ENCODE results near the gene HNRNPL. TPM values are rescaled to one million over a fixed set of nuclear protein-coding genes. Genes with fewer than 3 reads are reported as not detected.

HNRNPL gene
- total RNA-seq (2021; fragmentation: NEBNext Ultra II Directional; extraction: Animal tissue kit (Norgen Biotek cat#: 25700)): 711 and 779 TPM in 2 replicates
- 403 and 404 TPM in 2 replicates for polyA plus RNA-seq (2011; rRNA removed)
- polyA plus RNA-seq (2011; cell fraction: cytosol; rRNA removed): 354 TPM
- 541 TPM for polyA plus RNA-seq (2011; cell fraction: nucleus; rRNA removed)
- polyA plus RNA-seq (2012, experiment 1 of 2): 683 to 1,004 TPM (median 711 TPM) in 4 replicates
- polyA plus RNA-seq (2012, experiment 2 of 2): 537 TPM
- 480 TPM for polyA plus RNA-seq (2013, experiment 1 of 2)
- 470 TPM for polyA plus RNA-seq (2013, experiment 2 of 2)
- 621 and 711 TPM in 2 replicates for polyA minus RNA-seq (2011; rRNA and poly(A)+ RNA removed)
- polyA minus RNA-seq (2011; cell fraction: cytosol; rRNA and poly(A)+ RNA removed): 351 TPM
- 254 TPM for polyA minus RNA-seq (2011; cell fraction: nucleus; rRNA and poly(A)+ RNA removed)
- long read RNA-seq, experiment 1, transcript HNRNPL-206 (6 exons, 3,094 nt): minor isoform, 12 of 150 reads
- long read RNA-seq, experiment 1, transcript HNRNPL-201 (13 exons, 2,471 nt): major isoform, 29 of 150 reads
- long read RNA-seq, experiment 1, partial matches to known transcripts: 63 of 150 reads
- long read RNA-seq, experiment 1, other reads (novel, unspliced or antisense): 39 of 150 reads
- long read RNA-seq, experiment 2, transcript HNRNPL-210 (13 exons, 1,633 nt): major isoform, 7 of 29 reads
- long read RNA-seq, experiment 2, partial matches to known transcripts: 16 of 29 reads
- long read RNA-seq, experiment 2, other reads (novel, unspliced or antisense): 4 of 29 reads

- Histone ChIP-seq H3K4me1 (replicated peaks in 1 of 4; ENCODE audit: control insufficient read depth in 3 of 4, insufficient read depth in 4 of 4, low read length in 3 of 4) (peaks cover 2 to 16% (median 11%) of the 10 kb centered on the region in 4 experiments), H3K79me2 (ENCODE audit: control insufficient read depth in 1 of 2, insufficient read depth in 2 of 2, low read length in 2 of 2) (peaks cover 22 to 38% of the 10 kb centered on the region in 2 experiments), H4K5ac (ENCODE audit: insufficient read length, low read depth, low read length) (peak within 1 kb of the TSS; percentile 75), H4K91ac (replicated peaks; ENCODE audit: insufficient read length, low read length) (peak within 1 kb of the TSS; percentile 83), H3K36me3 (ENCODE audit: control insufficient read depth in 2 of 4, insufficient read depth in 4 of 4, low read length in 3 of 4) (peaks cover 22 to 40% (median 29%) of the 10 kb centered on the region in 4 experiments), H3K23ac (ENCODE audit: insufficient read length) (no peak within 1 kb of the TSS), H3K14ac (ENCODE audit: insufficient read length) (no peak within 1 kb of the TSS), H2BK20ac (ENCODE audit: low read length) (no peak within 1 kb of the TSS; the same call in 1 of the 2 replicates), H3K27me3 (replicated peaks in 1 of 4; ENCODE audit: control insufficient read depth in 3 of 4, extremely low read depth in 1 of 4, insufficient read depth in 3 of 4, low read length in 3 of 4) (no peaks in the 10 kb centered on the region), H2AK5ac (ENCODE audit: low read depth, low read length) (peak within 1 kb of the TSS; percentile 91), H3K9ac (replicated peaks in 1 of 4; ENCODE audit: extremely low read depth in 1 of 4, low read depth in 3 of 4, low read length in 3 of 4) (peak within 1 kb of the TSS; percentile 96 to 100 (median 97)), H3K4me2 (ENCODE audit: insufficient read depth in 1 of 2, low read depth in 2 of 2, low read length in 2 of 2) (peak within 1 kb of the TSS; percentile 97 to 98), H3K9me3 (ENCODE audit: insufficient read depth in 2 of 2, low read depth in 1 of 2, low read length in 1 of 2) (no peaks in the 10 kb centered on the region), H3K23me2 (ENCODE audit: low read depth, low read length) (peaks cover 22% of the 10 kb centered on the region), H3K56ac (replicated peaks; ENCODE audit: insufficient read length, low read depth, low read length) (peak within 1 kb of the TSS; percentile 85), H2BK12ac (ENCODE audit: low read depth, low read length) (peak within 1 kb of the TSS; percentile 68; the same call in 1 of the 2 replicates), H4K8ac (ENCODE audit: extremely low read depth, insufficient read depth, low read length) (peak within 1 kb of the TSS; percentile 100), H3K79me1 (ENCODE audit: low read depth, low read length) (peaks cover 9% of the 10 kb centered on the region; the same call in 1 of the 2 replicates), H2BK120ac (replicated peaks; ENCODE audit: low read depth, low read length) (peak within 1 kb of the TSS; percentile 35), H2AFZ (ENCODE audit: low read length) (no peak within 1 kb of the TSS), H4K20me1 (replicated peaks in 1 of 2; ENCODE audit: control insufficient read depth in 1 of 2, insufficient read depth in 2 of 2, low read length in 2 of 2) (peaks cover 12 to 24% of the 10 kb centered on the region in 2 experiments), H2BK5ac (ENCODE audit: low read depth, low read length) (peak within 1 kb of the TSS; percentile 82), H2BK15ac (ENCODE audit: low read length) (0 out of 2 replicates have a peak within 1 kb of the TSS, but pooled peaks have one; percentile 72), H3K4me3 (ENCODE audit: extremely low read depth in 1 of 4, insufficient read depth in 2 of 4, low read depth in 3 of 4, low read length in 4 of 4) (peak within 1 kb of the TSS; percentile 80 to 97 (median 95)), H3K18ac (ENCODE audit: extremely low read depth, low read length) (peak within 1 kb of the TSS; percentile 90), H3K4ac (replicated peaks; ENCODE audit: insufficient read length, low read depth, low read length) (peak within 1 kb of the TSS; percentile 92), H3K27ac (ENCODE audit: low read depth, low read length) (peak within 1 kb of the TSS; percentile 96)
- FAIRE-seq: peak; percentile 96
- POLR2A ChIA-PET (ENCODE audit: partially characterized antibody): interaction anchor here (0.6 to 8.3 kb wide), 22 partner anchors 10 to 249 kb away, joined by 3 to 376 read pairs (median 4); partner anchors contain the start of genes ECH1, EIF3K, NFKBIB and SIRT2
- CTCF ChIA-PET (ENCODE audit: partially characterized antibody): interaction anchor here (0.7 to 1.7 kb wide), 3 partner anchors 11 to 56 kb away, joined by 3 to 5 read pairs (median 3); no protein-coding TSS in a partner anchor
- WGBS, 2 experiments (ENCODE audit: extremely low coverage in 1 of 2, insufficient coverage in 1 of 2, insufficient read length in 1 of 2, insufficient replicate concordance in 2 of 2, low coverage in 1 of 2, low lambda C conversion rate in 2 of 2, missing lambda C conversion rate in 1 of 2): 3% methylated on average over 27 of the region's 50 CpGs; no CpG with 5 or more reads in 1 of the 2 experiments
- peak; percentile 99 to 100 for DNase-seq (ENCODE audit: low read depth in 1 of 2, low spot score in 2 of 2)
- TF ChIP-seq NANOG (IDR thresholded peaks at IDR 0.05; ENCODE audit: insufficient read depth, low read depth, low read length, poor library complexity, severe bottlenecking) (no peak), POU5F1 (IDR thresholded peaks at IDR 0.05; ENCODE audit: low read depth, low read length) (no peak), BCL11A (IDR thresholded peaks at IDR 0.05; ENCODE audit: low read depth in 2 of 2, low read length in 2 of 2) (no peak), CTBP2 (IDR thresholded peaks at IDR 0.05; ENCODE audit: borderline replicate concordance, insufficient read depth, insufficient read length, low read length) (no peak), CHD2 (IDR thresholded peaks at IDR 0.05; ENCODE audit: low read length) (peak; percentile 93), ZNF274 (IDR thresholded peaks at IDR 0.05; ENCODE audit: borderline replicate concordance, extremely low read depth, low read length) (no peak), SP1 (IDR thresholded peaks at IDR 0.05; ENCODE audit: low read depth, low read length) (peak; percentile 94), EZH2 (IDR thresholded peaks at IDR 0.05; ENCODE audit: low read depth, low read length, severe bottlenecking) (no peak)
These were observed at the start of gene HNRNPL for GRCh38 chr19:38849860-38850435. Gene HNRNPL, minus strand, starts transcription at chr19:38849986. Its CDS starts 20 bp downstream, at chr19:38849966.

All from H1 (cell line).